Measurements from ENCODE around the gene SPTB.

- TF ChIP-seq RAD21 (IDR thresholded peaks at IDR 0.05; ENCODE audit: insufficient read depth, low read depth, low read length) (no peak), CTCF (IDR thresholded peaks at IDR 0.05 in 2 of 3, conservative IDR thresholded peaks at IDR 0.05 in 1 of 3; ENCODE audit: control insufficient read depth in 2 of 3, extremely low read depth in 1 of 3, insufficient read depth in 1 of 3, low read depth in 3 of 3, low read length in 3 of 3) (no peak), POLR2AphosphoS5 (IDR thresholded peaks at IDR 0.05; ENCODE audit: low read length) (no peak), ELK1 (IDR thresholded peaks at IDR 0.05; ENCODE audit: low read depth, low read length) (no peak)
Observed at GRCh38 chr14:64706119-64706592, 173.6 kb downstream of the SPTB start.
